B cell (primary cell): Measurements from ENCODE around the gene HS1BP3. TPM values are rescaled to one million over a fixed set of nuclear protein-coding genes. Genes with fewer than 3 reads are reported as not detected.

Source experiments
- ATAC-seq: fragments of 200-7000 bp; cut with Tn5 transposase; one replicate; pipeline ENCODE4 v1.10.0; 2021; ENCODE audit warnings: low read depth, mild to moderate bottlenecking, moderate number of reproducible peaks, moderate library complexity
- CTCF ChIA-PET: fragments of 350-600 bp; sonication (Branson Sonifier 250); formaldehyde crosslinking; loops from one replicate; lab custom pipeline; 2021; ENCODE audit warnings: antibody characterized with exemption, inconsistent platforms; lab: Charles Lee
- POLR2A ChIA-PET: fragments of 350-600 bp; sonication (Branson Sonifier 250); formaldehyde crosslinking; loops from one replicate; lab custom pipeline; 2021; ENCODE audit warnings: antibody characterized with exemption; lab: Charles Lee
- DNase-seq: peaks from one replicate; pipeline ENCODE4 v3.0.0; 2013
- H2AFZ ChIP-seq: 2 replicates; pipeline ENCODE4 v1.6.1; 2012; ENCODE audit warnings: mild to moderate bottlenecking, low read depth, low read length; ENCODE audit not compliant: insufficient read depth, poor library complexity, severe bottlenecking
- H3K27ac ChIP-seq, 2 donors: 1 replicate in 1 of 2; 2 replicates in 1 of 2; pipeline ENCODE4 v1.5.1; 2012 to 2013; ENCODE audit warnings: low read length in 2 of 2, mild to moderate bottlenecking in 2 of 2, moderate library complexity in 1 of 2
- H3K27me3 ChIP-seq, 4 experiments: fragments of 200-600 bp in 1 of 4; sonication (generic) in 1 of 4; replicated peaks in 1 of 4; 1 replicate in 2 of 4; 2 replicates in 2 of 4; pipeline versions ENCODE4 v1.6.1 to v1.7.0; 2013 to 2016; ENCODE audit warnings: low read length in 3 of 4, mild to moderate bottlenecking in 2 of 4, mixed read lengths in 1 of 4, moderate library complexity in 1 of 4; ENCODE audit not compliant: insufficient read depth in 4 of 4, control insufficient read depth in 3 of 4; ENCODE audit errors: control extremely low read depth in 1 of 4
- H3K36me3 ChIP-seq, 2 experiments: replicated peaks in 1 of 2; 1 replicate in 1 of 2; 2 replicates in 1 of 2; pipeline versions ENCODE4 v1.6.1 to v1.7.1; 2013; ENCODE audit warnings: low read length in 1 of 2; ENCODE audit not compliant: insufficient read depth in 2 of 2, control insufficient read depth in 1 of 2; ENCODE audit errors: control extremely low read depth in 1 of 2, extremely low read depth in 1 of 2
- H3K4me1 ChIP-seq, 2 donors: fragments of 200-600 bp in 1 of 2; sonication (generic) in 1 of 2; 1 replicate in 1 of 2; 2 replicates in 1 of 2; pipeline versions ENCODE4 v1.5.1 to v1.6.1; 2013 to 2017; ENCODE audit warnings: low read length in 2 of 2; ENCODE audit not compliant: control insufficient read depth in 2 of 2, insufficient read depth in 2 of 2
- H3K4me2 ChIP-seq: replicated peaks from 2 replicates; pipeline ENCODE3; 2012; ENCODE audit warnings: mild to moderate bottlenecking, low read depth, low read length; ENCODE audit not compliant: poor library complexity, severe bottlenecking
- H3K4me3 ChIP-seq, 5 experiments: fragments of 200-600 bp in 1 of 5; sonication (generic) in 1 of 5; 1 replicate in 3 of 5; 2 replicates in 2 of 5; pipeline versions ENCODE4 v1.5.1 to v1.7.0; 2011 to 2016; ENCODE audit warnings: low read length in 4 of 5, mild to moderate bottlenecking in 4 of 5, low read depth in 2 of 5, control low read depth in 1 of 5, moderate library complexity in 1 of 5; ENCODE audit not compliant: insufficient read depth in 1 of 5; ENCODE audit errors: control extremely low read depth in 1 of 5, extremely low read depth in 1 of 5
- H3K79me2 ChIP-seq: fragments of 200-600 bp; sonication (generic); one replicate; pipeline ENCODE4 v1.6.0; 2016; ENCODE audit warnings: low read length; ENCODE audit not compliant: control insufficient read depth, insufficient read depth
- H3K9ac ChIP-seq: fragments of 200-600 bp; sonication (generic); 2 replicates; pipeline ENCODE4 v1.6.1; 2017; ENCODE audit warnings: mild to moderate bottlenecking, low read length, moderate library complexity
- H3K9me3 ChIP-seq, 3 donors: one replicate each; pipeline versions ENCODE4 v1.6.1 to v1.7.1; 2013; ENCODE audit warnings: low read length in 2 of 3; ENCODE audit not compliant: control insufficient read depth in 2 of 3, insufficient read depth in 1 of 3; ENCODE audit errors: control extremely low read depth in 1 of 3
- H4K20me1 ChIP-seq: 2 replicates; pipeline ENCODE4 v1.6.0; 2012; ENCODE audit warnings: mild to moderate bottlenecking, low read length; ENCODE audit not compliant: insufficient read depth, control insufficient read depth, poor library complexity, severe bottlenecking
- H3K27ac Mint-ChIP-seq: one replicate; pipeline ENCODE4 v1.8.0; 2021; ENCODE audit warnings: mixed read lengths
- H3K27me3 Mint-ChIP-seq: one replicate; pipeline ENCODE4 v1.8.0; 2021; ENCODE audit warnings: mixed read lengths
- H3K4me1 Mint-ChIP-seq: one replicate; pipeline ENCODE4 v1.8.0; 2021; ENCODE audit warnings: mixed read lengths
- H3K4me3 Mint-ChIP-seq: one replicate; pipeline ENCODE4 v1.8.0; 2021; ENCODE audit warnings: mixed read lengths
- H3K9me3 Mint-ChIP-seq: one replicate; pipeline ENCODE4 v1.8.0; 2022; ENCODE audit warnings: mixed read lengths; ENCODE audit not compliant: insufficient read depth
- EZH2 ChIP-seq: IDR thresholded peaks from 2 replicates; pipeline ENCODE4 v1.6.1; 2012; ENCODE audit warnings: borderline replicate concordance, low read depth, mild to moderate bottlenecking, moderate library complexity, low read length; ENCODE audit not compliant: insufficient read depth, poor library complexity, severe bottlenecking
- WGBS: methylation state at CpG from one replicate; pipeline ENCODE4 v1.1.5; 2013; ENCODE audit warnings: missing lambda C conversion rate; ENCODE audit not compliant: insufficient coverage; 5-methylcytosine and 5-hydroxymethylcytosine counted together
- intact Hi-C: fragments of 100-400 bp; cut with micrococcal nuclease; formaldehyde crosslinking; loops from one replicate; pipeline ENCODE4 v1.10.0; 2022
- polyA plus RNA-seq: library from polyadenylated mRNA; depleted of rRNA; stranded (reverse); fragments of >200 nt; gene quantifications from 2 replicates; pipeline ENCODE4 v1.2.3, GENCODE V29; 2012
- total RNA-seq, 2 donors: library from RNA; stranded (reverse); fragments of 120-200 nt in 1 of 2; gene quantifications; 1 replicate in 1 of 2; 2 replicates in 1 of 2; pipeline versions ENCODE4 v1.2.3 to v1.2.4, GENCODE V29; 2013 to 2022
- TF ChIP-seq, protein P1 (sequence below): fragments of 200-600 bp; IDR thresholded peaks from one replicate; pipeline ENCODE4 v1.8.0; 2022; ENCODE audit warnings: antibody characterized with exemption, mild to moderate bottlenecking

Gene HS1BP3
- total and polyA plus RNA-seq, 2 donors (not counting 1 experiment from before 2014, with no cell fraction given): 27.8 to 28.7 TPM

DNA sequence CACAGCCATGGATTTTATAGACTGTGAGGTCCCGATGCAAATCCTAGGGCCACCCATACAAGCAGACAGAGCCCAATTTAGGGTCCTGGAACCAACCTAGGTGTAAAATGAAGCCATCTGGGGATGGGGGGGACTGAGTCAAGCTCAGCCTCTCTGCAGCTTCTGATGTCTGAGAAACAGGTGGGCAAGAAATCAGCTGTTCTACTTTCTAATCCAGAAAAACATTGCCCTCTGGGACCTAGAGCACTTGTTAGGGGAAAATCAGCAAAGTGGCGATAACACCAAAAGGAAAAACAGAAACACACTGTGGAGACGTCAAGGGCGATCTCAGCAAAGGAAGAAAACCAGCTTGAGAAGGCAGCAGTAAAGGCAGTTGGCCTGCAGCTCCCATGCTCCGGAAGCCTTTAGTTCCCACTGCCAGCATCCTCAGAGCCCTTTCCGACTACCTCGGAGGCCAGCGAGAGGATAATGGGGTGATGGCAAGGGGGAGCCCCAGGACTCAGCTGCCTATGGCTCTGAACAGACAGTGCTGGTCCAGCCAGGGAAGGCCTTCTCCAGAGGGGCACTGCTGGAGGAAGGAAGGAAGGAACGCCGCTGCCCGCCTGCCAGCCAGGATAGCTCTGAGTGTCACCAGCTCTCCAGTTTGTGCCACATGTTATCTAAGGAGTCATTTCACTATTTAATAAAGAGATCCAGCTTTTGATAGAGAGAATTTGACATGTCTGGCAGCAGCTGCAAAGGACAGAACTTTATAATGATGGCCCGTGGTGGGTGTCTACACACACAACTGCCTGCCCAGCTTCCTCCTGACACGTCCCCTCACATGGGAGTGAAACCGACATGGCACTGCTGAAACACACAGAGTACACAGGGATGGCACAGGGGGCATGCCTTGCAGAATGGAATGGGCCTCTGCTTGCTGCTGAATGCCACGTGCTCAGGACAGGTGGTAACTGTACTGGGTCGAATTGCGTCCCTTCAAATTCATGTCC lies 37.7 kb downstream of the HS1BP3 start:
- Mint-ChIP-seq H3K4me3 (no peak overlapping the region), H3K27me3 (no peaks in the 10 kb centered on the region), H3K4me1 (peaks cover 2% of the 10 kb centered on the region), H3K9me3 (no peaks in the 10 kb centered on the region), H3K27ac (no peak overlapping the region)
- Histone ChIP-seq H3K27ac (no peak overlapping the region), H3K4me1 (peaks cover 0 to 7% of the 10 kb centered on the region in 2 donors), H3K4me2 (no peak overlapping the region), H3K9ac (no peak overlapping the region), H3K27me3 (no peaks in the 10 kb centered on the region), H3K4me3 (no peak overlapping the region), H4K20me1 (no peaks in the 10 kb centered on the region), H3K9me3 (no peaks in the 10 kb centered on the region), H2AFZ (no peak overlapping the region), H3K79me2 (no peaks in the 10 kb centered on the region), H3K36me3 (peaks cover 0 to 2% of the 10 kb centered on the region in 2 experiments)
- ChIA-PET POLR2A (no interaction called here), CTCF (no interaction called here)
- DNase-seq: no peak
- WGBS: 96% methylated on average over 11 of the region's 17 CpGs
- no peak for ATAC-seq
- TF ChIP-seq EZH2: no peak
- TF ChIP-seq, protein P1, sequence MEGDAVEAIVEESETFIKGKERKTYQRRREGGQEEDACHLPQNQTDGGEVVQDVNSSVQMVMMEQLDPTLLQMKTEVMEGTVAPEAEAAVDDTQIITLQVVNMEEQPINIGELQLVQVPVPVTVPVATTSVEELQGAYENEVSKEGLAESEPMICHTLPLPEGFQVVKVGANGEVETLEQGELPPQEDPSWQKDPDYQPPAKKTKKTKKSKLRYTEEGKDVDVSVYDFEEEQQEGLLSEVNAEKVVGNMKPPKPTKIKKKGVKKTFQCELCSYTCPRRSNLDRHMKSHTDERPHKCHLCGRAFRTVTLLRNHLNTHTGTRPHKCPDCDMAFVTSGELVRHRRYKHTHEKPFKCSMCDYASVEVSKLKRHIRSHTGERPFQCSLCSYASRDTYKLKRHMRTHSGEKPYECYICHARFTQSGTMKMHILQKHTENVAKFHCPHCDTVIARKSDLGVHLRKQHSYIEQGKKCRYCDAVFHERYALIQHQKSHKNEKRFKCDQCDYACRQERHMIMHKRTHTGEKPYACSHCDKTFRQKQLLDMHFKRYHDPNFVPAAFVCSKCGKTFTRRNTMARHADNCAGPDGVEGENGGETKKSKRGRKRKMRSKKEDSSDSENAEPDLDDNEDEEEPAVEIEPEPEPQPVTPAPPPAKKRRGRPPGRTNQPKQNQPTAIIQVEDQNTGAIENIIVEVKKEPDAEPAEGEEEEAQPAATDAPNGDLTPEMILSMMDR: no peak
- intact Hi-C loops: no loop called here

DNA sequence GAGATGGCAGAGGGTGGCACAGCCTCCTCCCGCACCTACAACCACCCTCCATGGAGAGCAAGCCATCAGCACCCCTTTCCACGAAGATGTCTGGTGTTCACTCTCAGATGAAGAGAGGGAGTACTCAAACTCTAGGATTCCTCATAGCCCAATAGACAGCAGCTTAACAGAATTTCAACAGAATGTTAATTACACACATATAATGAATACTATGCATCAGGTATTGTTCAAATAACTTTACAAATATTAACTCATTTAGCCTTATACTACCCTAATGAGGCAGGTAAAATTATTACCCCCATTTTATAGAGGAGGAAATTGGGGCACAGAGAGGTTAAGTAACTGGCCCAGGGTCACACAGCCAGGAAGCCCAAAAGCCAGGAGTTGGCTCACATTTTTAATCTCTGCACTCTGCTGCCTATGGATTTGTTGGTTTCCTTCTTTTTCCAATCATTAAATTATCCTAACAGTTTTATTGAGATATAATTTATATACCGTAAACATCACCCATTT lies 39.0 kb downstream of the HS1BP3 start:
- no peak overlapping the region for H3K27ac ChIP-seq
- no peaks in the 10 kb centered on the region for H3K79me2 ChIP-seq
- Mint-ChIP-seq H3K27ac (no peak overlapping the region), H3K27me3 (no peaks in the 10 kb centered on the region), H3K9me3 (no peaks in the 10 kb centered on the region), H3K4me3 (no peak overlapping the region), H3K4me1 (peaks cover 2% of the 10 kb centered on the region)
- TF ChIP-seq, protein P1: no peak
- TF ChIP-seq EZH2: no peak
- H3K4me1 ChIP-seq: peaks cover 0 to 7% of the 10 kb centered on the region in 2 donors
- ATAC-seq: no peak
- DNase-seq: no peak
- H2AFZ ChIP-seq: no peak overlapping the region
- 100% methylated on average over 1 of the region's 3 CpGs for WGBS
- no peaks in the 10 kb centered on the region for H3K27me3 ChIP-seq
- peaks cover 0 to 1% (median 0%) of the 10 kb centered on the region in 3 donors for H3K9me3 ChIP-seq
- intact Hi-C loops: no loop called here
- no peaks in the 10 kb centered on the region for H4K20me1 ChIP-seq
- H3K9ac ChIP-seq: no peak overlapping the region
- H3K4me3 ChIP-seq: no peak overlapping the region
- CTCF ChIA-PET: no interaction called here
- POLR2A ChIA-PET: no interaction called here
- no peak overlapping the region for H3K4me2 ChIP-seq
- no peaks in the 10 kb centered on the region for H3K36me3 ChIP-seq
